Measurements from ENCODE around the gene METTL13.

METTL13 gene

GRCh38 chr1:171834821-171835220 is 53.4 kb downstream of the METTL13 start (continued):
- TF ChIP-seq ZNF169 (tag by site-specific recombination; IDR thresholded peaks at IDR 0.05) (no peak), ZNF449 (tag by site-specific recombination; IDR thresholded peaks at IDR 0.05) (no peak), ZNF518A (tag by site-specific recombination; conservative IDR thresholded peaks at IDR 0.05; ENCODE audit: low read depth) (no peak), ZEB2 (tag by site-specific recombination; IDR thresholded peaks at IDR 0.05) (no peak), ZNF664 (tag by site-specific recombination; IDR thresholded peaks at IDR 0.05) (no peak), REST (tag by site-specific recombination; IDR thresholded peaks at IDR 0.05) (no peak), ZBTB20 (tag by site-specific recombination; IDR thresholded peaks at IDR 0.05) (no peak), ZNF785 (tag by site-specific recombination; IDR thresholded peaks at IDR 0.05) (no peak), ZNF394 (tag by site-specific recombination; IDR thresholded peaks at IDR 0.05; ENCODE audit: borderline replicate concordance) (no peak), ZFP41 (tag by site-specific recombination; IDR thresholded peaks at IDR 0.05; ENCODE audit: borderline replicate concordance) (no peak), ZNF701 (tag by site-specific recombination; IDR thresholded peaks at IDR 0.05) (no peak), ZSCAN4 (tag by site-specific recombination; IDR thresholded peaks at IDR 0.05) (no peak), GFI1B (tag by site-specific recombination; IDR thresholded peaks at IDR 0.05) (no peak)

- Histone ChIP-seq H3K27ac (ENCODE audit: extremely low read depth, low read depth, low read length) (no peak overlapping the region), H3K36me3 (ENCODE audit: control insufficient read depth in 2 of 2, insufficient read depth in 1 of 2, low read length in 2 of 2) (no peaks in the 10 kb centered on the region), H3K9me3 (ENCODE audit: control insufficient read depth, insufficient read depth, low read depth, low read length) (no peaks in the 10 kb centered on the region), H3K4me3 (ENCODE audit: low read depth, low read length) (no peak overlapping the region), H3K4me1 (ENCODE audit: control insufficient read depth, insufficient read depth, low read length) (no peaks in the 10 kb centered on the region)
- TF ChIP-seq ZNF776 (tag by site-specific recombination; IDR thresholded peaks at IDR 0.05; ENCODE audit: borderline replicate concordance) (no peak), ZNF48 (tag by site-specific recombination; IDR thresholded peaks at IDR 0.05) (no peak), ZNF624 (tag by site-specific recombination; IDR thresholded peaks at IDR 0.05) (no peak), ZNF324 (tag by site-specific recombination; IDR thresholded peaks at IDR 0.05) (no peak), ZNF266 (tag by site-specific recombination; IDR thresholded peaks at IDR 0.05; ENCODE audit: low read depth) (no peak), ZNF274 (IDR thresholded peaks at IDR 0.05; ENCODE audit: low read length) (no peak), ZNF274 (tag by site-specific recombination; IDR thresholded peaks at IDR 0.05; ENCODE audit: borderline replicate concordance) (no peak), ZFP41 (tag by site-specific recombination; IDR thresholded peaks at IDR 0.05; ENCODE audit: borderline replicate concordance) (no peak), ZNF416 (tag by site-specific recombination; IDR thresholded peaks at IDR 0.05) (no peak), ZBTB48 (tag by site-specific recombination; IDR thresholded peaks at IDR 0.05) (no peak), ZNF23 (tag by site-specific recombination; IDR thresholded peaks at IDR 0.05; ENCODE audit: borderline replicate concordance) (no peak), ELK4 (IDR thresholded peaks at IDR 0.05; ENCODE audit: borderline replicate concordance, low read depth, low read length) (no peak), ZNF544 (tag by site-specific recombination; IDR thresholded peaks at IDR 0.05) (no peak), ZNF132 (tag by site-specific recombination; IDR thresholded peaks at IDR 0.05; ENCODE audit: borderline replicate concordance) (no peak)
- ChIA-PET POLR2A (no interaction called here), CTCF (interaction anchor here (0.7 kb wide), 1 partner anchor 522 kb away, joined by 3 read pairs; no protein-coding TSS in a partner anchor)
Observed at GRCh38 chr1:171835891-171836290, 54.4 kb downstream of the METTL13 start.

Data from HEK293 (cell line).